WTC11 (cell line): Measurements from ENCODE around the gene CAVIN1. TPM values are rescaled to one million over a fixed set of nuclear protein-coding genes. Genes with fewer than 3 reads are reported as not detected.
A peak's percentile ranks its signal among the peaks of the same experiment; 100 is the strongest.
"Not testable (repeated sequence)": the region's sequence is repeated elsewhere in the genome, so short reads cannot be mapped to it uniquely, and the experiment has no call there.

ENCODE experiments used
- ATAC-seq: fragments of 200-7000 bp; cut with Tn5 transposase; 2 replicates; pipeline ENCODE4 v1.10.0; 2021; ENCODE audit warnings: mild to moderate bottlenecking, moderate library complexity
- CTCF ChIA-PET: fragments of 300-600 bp; sonication (Branson Sonifier 250); formaldehyde crosslinking; loops from one replicate; lab custom pipeline; 2021; ENCODE audit warnings: antibody characterized with exemption; lab: Charles Lee
- POLR2A ChIA-PET: fragments of 350-600 bp; sonication (Branson Sonifier 250); formaldehyde crosslinking; loops from one replicate; lab custom pipeline; 2021; ENCODE audit warnings: antibody characterized with exemption; lab: Charles Lee
- DNase-seq: peaks from one replicate; pipeline ENCODE4 v3.0.0; 2021; ENCODE audit warnings: low spot score
- H3K27ac Mint-ChIP-seq: 2 replicates; pipeline ENCODE4 v1.8.0; 2021; ENCODE audit warnings: mixed read lengths
- H3K27me3 Mint-ChIP-seq: 2 replicates; pipeline ENCODE4 v1.8.0; 2021; ENCODE audit warnings: low read depth, mild to moderate bottlenecking, moderate library complexity, mixed read lengths
- H3K36me3 Mint-ChIP-seq: 2 replicates; pipeline ENCODE4 v1.8.0; 2021; ENCODE audit warnings: mixed read lengths
- H3K4me1 Mint-ChIP-seq: 2 replicates; pipeline ENCODE4 v1.8.0; 2022; ENCODE audit warnings: mixed read lengths
- H3K4me3 Mint-ChIP-seq: 2 replicates; pipeline ENCODE4 v1.8.0; 2021; ENCODE audit warnings: mild to moderate bottlenecking, moderate library complexity, mixed read lengths
- H3K9me3 Mint-ChIP-seq: 2 replicates; pipeline ENCODE4 v1.8.0; 2021; ENCODE audit warnings: mixed read lengths
- GTF2I ChIP-seq: fragments of 250-450 bp; sonication (Bioruptor Pico); conservative IDR thresholded peaks from 2 replicates; pipeline ENCODE4 v1.4.0; 2021; ENCODE audit warnings: mild to moderate bottlenecking
- JUN ChIP-seq: sonication (generic); formaldehyde crosslinking; IDR thresholded peaks from 2 replicates; pipeline ENCODE4 v1.8.0; 2023; ENCODE audit warnings: mild to moderate bottlenecking, missing genetic modification reagents
- KAT7 ChIP-seq: sonication (generic); formaldehyde crosslinking; IDR thresholded peaks from 2 replicates; pipeline ENCODE4 v1.8.1; 2023; ENCODE audit warnings: missing genetic modification reagents, mild to moderate bottlenecking, borderline replicate concordance
- NR1H2 ChIP-seq: sonication (generic); formaldehyde crosslinking; IDR thresholded peaks from 2 replicates; pipeline ENCODE4 v1.9.0; 2021; ENCODE audit warnings: mild to moderate bottlenecking, moderate library complexity, missing genetic modification reagents
- SOX15 ChIP-seq: fragments of 250-450 bp; sonication (Bioruptor Pico); IDR thresholded peaks from 2 replicates; pipeline ENCODE4 v1.9.0; 2021; ENCODE audit warnings: mild to moderate bottlenecking
- SP1 ChIP-seq: sonication (generic); formaldehyde crosslinking; conservative IDR thresholded peaks from 2 replicates; pipeline ENCODE4 v1.8.1; 2022; ENCODE audit warnings: missing genetic modification reagents
- ZNF138 ChIP-seq: sonication (generic); formaldehyde crosslinking; conservative IDR thresholded peaks from 2 replicates; pipeline ENCODE4 v1.8.1; 2022; ENCODE audit warnings: mild to moderate bottlenecking, moderate library complexity, missing genetic modification reagents
- ZNF263 ChIP-seq: sonication (generic); formaldehyde crosslinking; IDR thresholded peaks from 2 replicates; pipeline ENCODE4 v1.8.1; 2022; ENCODE audit warnings: low read depth, mild to moderate bottlenecking, moderate library complexity, missing genetic modification reagents
- total RNA-seq: library from RNA; stranded (reverse); gene quantifications from 3 replicates; pipeline ENCODE4 v1.2.3, GENCODE V29; 2021
- TF ChIP-seq, protein P1 (sequence below): fragments of 250-450 bp; sonication (Bioruptor Pico); IDR thresholded peaks from 2 replicates; pipeline ENCODE4 v1.9.0; 2021; ENCODE audit warnings: mild to moderate bottlenecking, borderline replicate concordance
- TF ChIP-seq, protein P2 (sequence below): sonication (generic); formaldehyde crosslinking; IDR thresholded peaks from 2 replicates; pipeline ENCODE4 v1.8.1; 2023; ENCODE audit warnings: mild to moderate bottlenecking, missing genetic modification reagents, moderate library complexity
- TF ChIP-seq, protein P3 (sequence below): fragments of 250-450 bp; sonication (Bioruptor Pico); IDR thresholded peaks from 2 replicates; pipeline ENCODE4 v2.1.2; 2022; ENCODE audit warnings: mild to moderate bottlenecking, moderate library complexity
- TF ChIP-seq, protein P4 (sequence below): sonication (generic); formaldehyde crosslinking; IDR thresholded peaks from 2 replicates; pipeline ENCODE4 v1.8.1; 2023; ENCODE audit warnings: mild to moderate bottlenecking, missing genetic modification reagents, borderline replicate concordance
- TF ChIP-seq, protein P5 (sequence below): fragments of 250-450 bp; sonication (Bioruptor Pico); IDR thresholded peaks from 2 replicates; pipeline ENCODE4 v1.8.0; 2021; ENCODE audit warnings: mild to moderate bottlenecking
- TF ChIP-seq, protein P6 (sequence below): sonication (generic); formaldehyde crosslinking; IDR thresholded peaks from 2 replicates; pipeline ENCODE4 v1.8.0; 2022; ENCODE audit warnings: mild to moderate bottlenecking, missing genetic modification reagents
- TF ChIP-seq, protein P7 (sequence below): fragments of 250-450 bp; sonication (Bioruptor Pico); conservative IDR thresholded peaks from 2 replicates; pipeline ENCODE4 v1.9.0; 2021; ENCODE audit warnings: mild to moderate bottlenecking

CAVIN1 gene
- total RNA-seq, 1 experiment from 2014 or later: 24.6 TPM

DNA sequence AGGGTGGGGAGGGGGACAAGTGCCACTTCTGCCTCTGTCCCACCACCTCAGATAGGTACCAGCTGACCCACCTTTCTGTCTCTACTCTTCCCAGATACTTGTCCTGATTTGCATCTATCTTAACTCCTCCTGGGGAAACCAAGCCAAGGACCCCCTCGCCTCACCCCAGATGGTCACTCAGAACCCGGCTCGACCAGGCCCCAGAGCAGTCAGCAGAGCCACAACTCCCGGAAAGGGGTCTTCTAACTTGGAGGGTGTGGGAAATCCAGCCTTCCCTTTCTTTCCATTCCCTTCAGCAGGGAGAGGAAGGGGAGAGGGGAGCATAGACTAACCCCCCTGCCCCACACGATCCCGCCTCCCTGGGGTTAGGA lies 1.9 kb downstream of the CAVIN1 start (continued):
- TF ChIP-seq, protein P1, sequence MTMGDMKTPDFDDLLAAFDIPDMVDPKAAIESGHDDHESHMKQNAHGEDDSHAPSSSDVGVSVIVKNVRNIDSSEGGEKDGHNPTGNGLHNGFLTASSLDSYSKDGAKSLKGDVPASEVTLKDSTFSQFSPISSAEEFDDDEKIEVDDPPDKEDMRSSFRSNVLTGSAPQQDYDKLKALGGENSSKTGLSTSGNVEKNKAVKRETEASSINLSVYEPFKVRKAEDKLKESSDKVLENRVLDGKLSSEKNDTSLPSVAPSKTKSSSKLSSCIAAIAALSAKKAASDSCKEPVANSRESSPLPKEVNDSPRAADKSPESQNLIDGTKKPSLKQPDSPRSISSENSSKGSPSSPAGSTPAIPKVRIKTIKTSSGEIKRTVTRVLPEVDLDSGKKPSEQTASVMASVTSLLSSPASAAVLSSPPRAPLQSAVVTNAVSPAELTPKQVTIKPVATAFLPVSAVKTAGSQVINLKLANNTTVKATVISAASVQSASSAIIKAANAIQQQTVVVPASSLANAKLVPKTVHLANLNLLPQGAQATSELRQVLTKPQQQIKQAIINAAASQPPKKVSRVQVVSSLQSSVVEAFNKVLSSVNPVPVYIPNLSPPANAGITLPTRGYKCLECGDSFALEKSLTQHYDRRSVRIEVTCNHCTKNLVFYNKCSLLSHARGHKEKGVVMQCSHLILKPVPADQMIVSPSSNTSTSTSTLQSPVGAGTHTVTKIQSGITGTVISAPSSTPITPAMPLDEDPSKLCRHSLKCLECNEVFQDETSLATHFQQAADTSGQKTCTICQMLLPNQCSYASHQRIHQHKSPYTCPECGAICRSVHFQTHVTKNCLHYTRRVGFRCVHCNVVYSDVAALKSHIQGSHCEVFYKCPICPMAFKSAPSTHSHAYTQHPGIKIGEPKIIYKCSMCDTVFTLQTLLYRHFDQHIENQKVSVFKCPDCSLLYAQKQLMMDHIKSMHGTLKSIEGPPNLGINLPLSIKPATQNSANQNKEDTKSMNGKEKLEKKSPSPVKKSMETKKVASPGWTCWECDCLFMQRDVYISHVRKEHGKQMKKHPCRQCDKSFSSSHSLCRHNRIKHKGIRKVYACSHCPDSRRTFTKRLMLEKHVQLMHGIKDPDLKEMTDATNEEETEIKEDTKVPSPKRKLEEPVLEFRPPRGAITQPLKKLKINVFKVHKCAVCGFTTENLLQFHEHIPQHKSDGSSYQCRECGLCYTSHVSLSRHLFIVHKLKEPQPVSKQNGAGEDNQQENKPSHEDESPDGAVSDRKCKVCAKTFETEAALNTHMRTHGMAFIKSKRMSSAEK (CRISPR knock-in tag): no peak
- TF ChIP-seq KAT7 (CRISPR knock-in tag): no peak

DNA sequence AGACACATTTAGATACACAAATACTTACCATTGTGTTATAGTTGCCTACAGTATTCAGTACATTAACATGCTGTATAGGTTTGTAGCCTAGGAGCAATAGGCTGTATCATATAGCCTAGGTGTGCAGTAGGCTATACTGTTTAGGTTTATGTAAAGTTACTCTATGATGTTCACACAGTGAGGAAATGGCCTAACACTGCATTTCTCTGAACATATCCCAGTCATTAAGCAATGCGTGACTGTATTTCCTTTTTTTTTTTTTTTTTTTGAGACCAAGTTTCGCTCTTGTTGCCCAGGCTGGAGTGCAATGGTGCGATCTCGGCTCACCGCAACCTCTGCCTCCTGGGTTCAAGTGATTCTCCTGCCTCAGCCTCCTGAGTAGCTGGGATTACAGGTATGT lies 5.1 kb downstream of the CAVIN1 start:
- H3K4me3 Mint-ChIP-seq, POLR2A ChIA-PET, H3K36me3 Mint-ChIP-seq, H3K9me3 Mint-ChIP-seq, CTCF ChIA-PET, DNase-seq, ATAC-seq, H3K27ac Mint-ChIP-seq: not testable (repeated sequence)
- H3K27me3 Mint-ChIP-seq: peaks cover 30% of the 10 kb centered on the region
- peaks cover 32% of the 10 kb centered on the region for H3K4me1 Mint-ChIP-seq

DNA sequence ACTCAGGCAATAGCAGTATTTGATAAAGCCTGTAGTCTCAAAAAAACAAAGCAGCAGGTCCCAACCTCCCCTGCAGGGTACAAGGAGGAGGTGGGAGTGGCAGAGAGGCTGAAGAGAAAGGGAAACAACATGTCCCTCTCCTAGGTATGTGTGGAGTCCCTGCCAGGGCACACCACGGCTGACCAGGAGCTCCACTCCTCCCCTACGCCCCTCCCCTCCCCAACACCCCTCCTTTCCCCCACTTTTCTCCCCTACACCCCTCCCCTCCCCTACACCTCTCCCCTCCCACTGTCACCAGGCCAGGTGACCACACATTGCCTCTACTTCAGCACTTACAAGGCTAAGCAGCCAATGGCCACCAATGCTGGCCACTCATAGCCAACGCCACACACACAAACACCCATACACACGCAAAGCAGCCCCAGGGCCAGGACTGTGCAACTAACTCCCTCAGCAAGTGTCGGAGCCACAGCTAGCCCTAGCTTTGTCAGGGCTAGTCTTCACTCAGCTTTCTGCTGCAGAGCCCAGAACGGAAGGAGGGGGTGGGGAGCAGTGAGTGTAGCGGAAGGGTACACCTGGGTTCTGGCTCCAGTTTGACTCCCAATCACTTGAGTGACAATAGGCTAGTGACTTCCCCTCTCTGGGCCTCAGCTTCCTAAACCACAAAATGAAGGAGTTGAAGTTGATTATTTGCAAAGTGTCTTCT lies 8.2 kb downstream of the CAVIN1 start:
- DNase-seq: no peak
- Mint-ChIP-seq H3K4me1 (peaks cover 13% of the 10 kb centered on the region), H3K27me3 (peaks cover 3% of the 10 kb centered on the region; the same call in 1 of the 2 replicates), H3K4me3 (no peak overlapping the region), H3K9me3 (no peaks in the 10 kb centered on the region), H3K36me3 (no peaks in the 10 kb centered on the region), H3K27ac (no peak overlapping the region)
- ChIA-PET POLR2A (interaction anchor here (0.5 to 1.4 kb wide), 2 partner anchors 8 to 191 kb away, joined by 3 to 10 read pairs; partner anchors contain the start of gene CAVIN1), CTCF (interaction anchor here (0.6 to 2.7 kb wide), 12 partner anchors 9 to 193 kb away, joined by 3 to 18 read pairs (median 4); no protein-coding TSS in a partner anchor)
- peak; percentile 41 for ATAC-seq
- TF ChIP-seq SOX15 (CRISPR knock-in tag) (no peak), ZNF138 (CRISPR knock-in tag) (no peak), GTF2I (CRISPR knock-in tag) (no peak), ZNF263 (no peak), SP1 (CRISPR knock-in tag) (no peak), NR1H2 (CRISPR knock-in tag) (no peak), JUN (CRISPR knock-in tag) (no peak)
- TF ChIP-seq, protein P2, sequence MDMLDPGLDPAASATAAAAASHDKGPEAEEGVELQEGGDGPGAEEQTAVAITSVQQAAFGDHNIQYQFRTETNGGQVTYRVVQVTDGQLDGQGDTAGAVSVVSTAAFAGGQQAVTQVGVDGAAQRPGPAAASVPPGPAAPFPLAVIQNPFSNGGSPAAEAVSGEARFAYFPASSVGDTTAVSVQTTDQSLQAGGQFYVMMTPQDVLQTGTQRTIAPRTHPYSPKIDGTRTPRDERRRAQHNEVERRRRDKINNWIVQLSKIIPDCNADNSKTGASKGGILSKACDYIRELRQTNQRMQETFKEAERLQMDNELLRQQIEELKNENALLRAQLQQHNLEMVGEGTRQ (CRISPR knock-in tag): no peak
- TF ChIP-seq, protein P3, sequence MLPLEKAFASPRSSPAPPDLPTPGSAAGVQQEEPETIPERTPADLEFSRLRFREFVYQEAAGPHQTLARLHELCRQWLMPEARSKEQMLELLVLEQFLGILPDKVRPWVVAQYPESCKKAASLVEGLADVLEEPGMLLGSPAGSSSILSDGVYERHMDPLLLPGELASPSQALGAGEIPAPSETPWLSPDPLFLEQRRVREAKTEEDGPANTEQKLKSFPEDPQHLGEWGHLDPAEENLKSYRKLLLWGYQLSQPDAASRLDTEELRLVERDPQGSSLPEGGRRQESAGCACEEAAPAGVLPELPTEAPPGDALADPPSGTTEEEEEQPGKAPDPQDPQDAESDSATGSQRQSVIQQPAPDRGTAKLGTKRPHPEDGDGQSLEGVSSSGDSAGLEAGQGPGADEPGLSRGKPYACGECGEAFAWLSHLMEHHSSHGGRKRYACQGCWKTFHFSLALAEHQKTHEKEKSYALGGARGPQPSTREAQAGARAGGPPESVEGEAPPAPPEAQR: no peak
- TF ChIP-seq, protein P4, sequence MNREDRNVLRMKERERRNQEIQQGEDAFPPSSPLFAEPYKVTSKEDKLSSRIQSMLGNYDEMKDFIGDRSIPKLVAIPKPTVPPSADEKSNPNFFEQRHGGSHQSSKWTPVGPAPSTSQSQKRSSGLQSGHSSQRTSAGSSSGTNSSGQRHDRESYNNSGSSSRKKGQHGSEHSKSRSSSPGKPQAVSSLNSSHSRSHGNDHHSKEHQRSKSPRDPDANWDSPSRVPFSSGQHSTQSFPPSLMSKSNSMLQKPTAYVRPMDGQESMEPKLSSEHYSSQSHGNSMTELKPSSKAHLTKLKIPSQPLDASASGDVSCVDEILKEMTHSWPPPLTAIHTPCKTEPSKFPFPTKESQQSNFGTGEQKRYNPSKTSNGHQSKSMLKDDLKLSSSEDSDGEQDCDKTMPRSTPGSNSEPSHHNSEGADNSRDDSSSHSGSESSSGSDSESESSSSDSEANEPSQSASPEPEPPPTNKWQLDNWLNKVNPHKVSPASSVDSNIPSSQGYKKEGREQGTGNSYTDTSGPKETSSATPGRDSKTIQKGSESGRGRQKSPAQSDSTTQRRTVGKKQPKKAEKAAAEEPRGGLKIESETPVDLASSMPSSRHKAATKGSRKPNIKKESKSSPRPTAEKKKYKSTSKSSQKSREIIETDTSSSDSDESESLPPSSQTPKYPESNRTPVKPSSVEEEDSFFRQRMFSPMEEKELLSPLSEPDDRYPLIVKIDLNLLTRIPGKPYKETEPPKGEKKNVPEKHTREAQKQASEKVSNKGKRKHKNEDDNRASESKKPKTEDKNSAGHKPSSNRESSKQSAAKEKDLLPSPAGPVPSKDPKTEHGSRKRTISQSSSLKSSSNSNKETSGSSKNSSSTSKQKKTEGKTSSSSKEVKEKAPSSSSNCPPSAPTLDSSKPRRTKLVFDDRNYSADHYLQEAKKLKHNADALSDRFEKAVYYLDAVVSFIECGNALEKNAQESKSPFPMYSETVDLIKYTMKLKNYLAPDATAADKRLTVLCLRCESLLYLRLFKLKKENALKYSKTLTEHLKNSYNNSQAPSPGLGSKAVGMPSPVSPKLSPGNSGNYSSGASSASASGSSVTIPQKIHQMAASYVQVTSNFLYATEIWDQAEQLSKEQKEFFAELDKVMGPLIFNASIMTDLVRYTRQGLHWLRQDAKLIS (CRISPR knock-in tag): no peak
- TF ChIP-seq, protein P5, sequence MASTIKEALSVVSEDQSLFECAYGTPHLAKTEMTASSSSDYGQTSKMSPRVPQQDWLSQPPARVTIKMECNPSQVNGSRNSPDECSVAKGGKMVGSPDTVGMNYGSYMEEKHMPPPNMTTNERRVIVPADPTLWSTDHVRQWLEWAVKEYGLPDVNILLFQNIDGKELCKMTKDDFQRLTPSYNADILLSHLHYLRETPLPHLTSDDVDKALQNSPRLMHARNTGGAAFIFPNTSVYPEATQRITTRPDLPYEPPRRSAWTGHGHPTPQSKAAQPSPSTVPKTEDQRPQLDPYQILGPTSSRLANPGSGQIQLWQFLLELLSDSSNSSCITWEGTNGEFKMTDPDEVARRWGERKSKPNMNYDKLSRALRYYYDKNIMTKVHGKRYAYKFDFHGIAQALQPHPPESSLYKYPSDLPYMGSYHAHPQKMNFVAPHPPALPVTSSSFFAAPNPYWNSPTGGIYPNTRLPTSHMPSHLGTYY (CRISPR knock-in tag): no peak
- TF ChIP-seq, protein P6, sequence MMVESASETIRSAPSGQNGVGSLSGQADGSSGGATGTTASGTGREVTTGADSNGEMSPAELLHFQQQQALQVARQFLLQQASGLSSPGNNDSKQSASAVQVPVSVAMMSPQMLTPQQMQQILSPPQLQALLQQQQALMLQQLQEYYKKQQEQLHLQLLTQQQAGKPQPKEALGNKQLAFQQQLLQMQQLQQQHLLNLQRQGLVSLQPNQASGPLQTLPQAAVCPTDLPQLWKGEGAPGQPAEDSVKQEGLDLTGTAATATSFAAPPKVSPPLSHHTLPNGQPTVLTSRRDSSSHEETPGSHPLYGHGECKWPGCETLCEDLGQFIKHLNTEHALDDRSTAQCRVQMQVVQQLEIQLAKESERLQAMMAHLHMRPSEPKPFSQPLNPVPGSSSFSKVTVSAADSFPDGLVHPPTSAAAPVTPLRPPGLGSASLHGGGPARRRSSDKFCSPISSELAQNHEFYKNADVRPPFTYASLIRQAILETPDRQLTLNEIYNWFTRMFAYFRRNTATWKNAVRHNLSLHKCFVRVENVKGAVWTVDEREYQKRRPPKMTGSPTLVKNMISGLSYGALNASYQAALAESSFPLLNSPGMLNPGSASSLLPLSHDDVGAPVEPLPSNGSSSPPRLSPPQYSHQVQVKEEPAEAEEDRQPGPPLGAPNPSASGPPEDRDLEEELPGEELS (CRISPR knock-in tag): no peak
- TF ChIP-seq, protein P7, sequence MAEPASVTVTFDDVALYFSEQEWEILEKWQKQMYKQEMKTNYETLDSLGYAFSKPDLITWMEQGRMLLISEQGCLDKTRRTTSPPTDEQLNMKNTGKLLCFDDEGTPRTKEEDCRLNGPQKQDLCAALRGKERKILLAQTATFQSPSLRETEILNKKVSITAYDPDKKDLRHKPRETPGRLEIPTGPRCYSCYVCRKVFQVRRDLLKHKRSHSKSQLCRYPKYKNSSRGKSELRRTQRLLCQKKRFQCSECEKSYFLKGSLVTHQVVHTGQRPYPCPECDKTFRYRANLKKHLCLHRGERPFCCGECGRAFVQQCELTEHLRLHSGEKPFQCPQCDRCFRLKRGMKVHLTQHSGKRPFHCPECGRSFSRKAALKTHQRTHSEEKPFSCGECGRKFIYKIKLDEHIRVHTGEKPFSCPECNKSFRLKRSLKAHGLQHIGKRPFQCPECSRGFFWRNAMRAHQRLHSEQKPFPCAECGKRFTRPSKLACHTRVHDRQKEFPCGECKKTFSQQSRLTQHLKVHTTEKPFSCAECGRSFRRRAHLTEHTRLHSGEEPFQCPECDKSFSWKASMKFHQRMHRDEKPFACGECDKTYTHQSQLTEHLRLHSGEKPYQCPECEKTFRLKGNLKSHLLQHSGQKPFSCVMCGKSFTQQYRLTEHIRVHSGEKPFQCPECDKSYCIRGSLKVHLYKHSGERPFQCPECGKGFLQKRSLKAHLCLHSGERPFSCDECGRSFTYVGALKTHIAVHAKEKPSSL (CRISPR knock-in tag): no peak
